Measurements from ENCODE around the gene CLDN18.

GRCh38 chr3:138046085-138046484 lies 36.1 kb downstream of the CLDN18 start:
- TF ChIP-seq CTCF (conservative IDR thresholded peaks at IDR 0.05) (no peak), EZH2 (IDR thresholded peaks at IDR 0.05; ENCODE audit: low read depth) (no peak)
